HepG2 (cell line): ENCODE measurements around the gene UNCX. TPM values are rescaled to one million over a fixed set of nuclear protein-coding genes. Genes with fewer than 3 reads are reported as not detected.

Experiments used
- ATAC-seq: fragments of 200-7000 bp; cut with Tn5 transposase; 3 replicates; pipeline ENCODE4 v1.9.1; 2020; ENCODE audit warnings: mild to moderate bottlenecking, moderate library complexity
- BruUV-seq: library from RNA; stranded (reverse); fragments of 400-500 nt; replicated peaks from 2 replicates; lab custom pipeline; 2021; lab: Mats Ljungman, UMichigan
- CTCF ChIA-PET: fragments of 300-600 bp; formaldehyde crosslinking; extraction: SDS; loops from one replicate; lab custom pipeline; 2021; ENCODE audit warnings: low total read pairs, inconsistent platforms, low intra/inter-chr PET ratio; lab: Yijun Ruan, JAX
- POLR2A ChIA-PET: fragments of 350-600 bp; sonication (Branson Sonifier 250); formaldehyde crosslinking; loops from one replicate; lab custom pipeline; 2020; ENCODE audit warnings: antibody characterized with exemption, inconsistent platforms; lab: Yijun Ruan, JAX
- DNase-seq: peaks from one replicate; pipeline ENCODE4 v3.0.0-alpha.2; 2015; ENCODE audit warnings: low spot score
- FAIRE-seq: peaks from 3 replicates; lab custom pipeline; 2011; peaks lifted over from hg19 to GRCh38; lab: Jason Lieb, UNC
- H2AFZ ChIP-seq: one replicate; pipeline ENCODE4 v1.6.1; 2011; ENCODE audit warnings: low read length, inconsistent platforms
- H3K27ac ChIP-seq: fragments of 300-600 bp; 3 replicates; pipeline ENCODE4 v1.8.0; 2011; ENCODE audit warnings: mixed run types, mild to moderate bottlenecking, mixed read lengths, low read length, inconsistent platforms; ENCODE audit not compliant: insufficient read depth; ENCODE audit errors: extremely low read length
- H3K27me3 ChIP-seq, 2 experiments: fragments of 200-600 bp in 1 of 2; 2 replicates in 1 of 2; 3 replicates in 1 of 2; pipeline versions ENCODE4 v1.6.0 to v1.8.0; 2011; ENCODE audit warnings: low read length in 2 of 2, mild to moderate bottlenecking in 2 of 2, moderate library complexity in 2 of 2, inconsistent platforms in 1 of 2; ENCODE audit not compliant: insufficient read depth in 2 of 2, control insufficient read depth in 1 of 2
- H3K36me3 ChIP-seq, 2 experiments: fragments of 200-600 bp in 1 of 2; replicated peaks in 1 of 2; 2 replicates in 1 of 2; 3 replicates in 1 of 2; pipeline versions ENCODE4 v1.5.1 to v1.8.0; 2011; ENCODE audit warnings: low read length in 2 of 2, inconsistent platforms in 1 of 2; ENCODE audit not compliant: insufficient read depth in 2 of 2, control insufficient read depth in 1 of 2
- H3K4me1 ChIP-seq: 2 replicates; pipeline ENCODE4 v1.5.1; 2012; ENCODE audit warnings: low read length, inconsistent platforms; ENCODE audit not compliant: insufficient read depth
- H3K4me2 ChIP-seq: 2 replicates; pipeline ENCODE4 v1.6.0; 2011; ENCODE audit warnings: low read depth, low read length, inconsistent platforms
- H3K4me3 ChIP-seq, 3 experiments: fragments of 200-600 bp in 1 of 3; sonication (generic), shearing (Covaris generic) in 1 of 3; replicated peaks in 1 of 3; 2 replicates each; pipeline ENCODE4 v1.5.1; 2011 to 2016; ENCODE audit warnings: low read length in 3 of 3, inconsistent platforms in 2 of 3, low read depth in 2 of 3, mild to moderate bottlenecking in 2 of 3, control low read depth in 1 of 3, mixed read lengths in 1 of 3; ENCODE audit not compliant: insufficient read depth in 1 of 3
- H3K79me2 ChIP-seq: one replicate; pipeline ENCODE4 v1.6.1; 2011; ENCODE audit warnings: low read length, inconsistent platforms; ENCODE audit not compliant: insufficient read depth
- H3K9ac ChIP-seq: 2 replicates; pipeline ENCODE4 v1.6.0; 2011; ENCODE audit warnings: mild to moderate bottlenecking, low read depth, low read length, inconsistent platforms; ENCODE audit not compliant: insufficient read depth
- H3K9me3 ChIP-seq: 2 replicates; pipeline ENCODE4 v1.5.1; 2012; ENCODE audit warnings: mild to moderate bottlenecking, low read length
- H4K20me1 ChIP-seq: 2 replicates; pipeline ENCODE4 v1.6.0; 2011; ENCODE audit warnings: inconsistent platforms, mild to moderate bottlenecking, low read length, moderate library complexity; ENCODE audit not compliant: insufficient read depth
- ARID4A ChIP-seq: sonication (generic); formaldehyde crosslinking; IDR thresholded peaks from 2 replicates; pipeline ENCODE4 v1.5.0; 2020; ENCODE audit warnings: mild to moderate bottlenecking, missing genetic modification reagents, borderline replicate concordance
- EHMT2 ChIP-seq: fragments of 200-600 bp; sonication (generic); IDR thresholded peaks from 2 replicates; pipeline ENCODE4 v1.7.0; 2017; ENCODE audit warnings: antibody characterized with exemption, low read depth, low read length, borderline replicate concordance
- ELK4 ChIP-seq: sonication (generic); formaldehyde crosslinking; IDR thresholded peaks from 2 replicates; pipeline ENCODE4 v1.9.0; 2021; ENCODE audit warnings: missing genetic modification reagents, borderline replicate concordance
- KDM5B ChIP-seq: sonication (generic); formaldehyde crosslinking; IDR thresholded peaks from 2 replicates; pipeline ENCODE4 v1.4.0; 2020; ENCODE audit warnings: missing genetic modification reagents, mild to moderate bottlenecking, borderline replicate concordance
- RAD21 ChIP-seq: fragments of 450-650 bp; formaldehyde crosslinking; IDR thresholded peaks from 2 replicates; pipeline ENCODE4 v1.5.0; 2020; ENCODE audit warnings: mild to moderate bottlenecking
- RFX3 ChIP-seq: IDR thresholded peaks from 2 replicates; pipeline ENCODE4 v1.6.1; 2016; ENCODE audit warnings: missing biosample characterization, missing genetic modification reagents
- YEATS2 ChIP-seq: sonication (generic); formaldehyde crosslinking; IDR thresholded peaks from 2 replicates; pipeline ENCODE4 v1.4.0; 2020; ENCODE audit warnings: missing genetic modification reagents, borderline replicate concordance
- ZFP36L1 ChIP-seq: sonication (generic); formaldehyde crosslinking; IDR thresholded peaks from 2 replicates; pipeline ENCODE4 v1.8.0; 2022; ENCODE audit warnings: mild to moderate bottlenecking, missing genetic modification reagents, moderate library complexity
- ZNF224 ChIP-seq: sonication (generic); formaldehyde crosslinking; IDR thresholded peaks from 2 replicates; pipeline ENCODE4 v1.5.0; 2020; ENCODE audit warnings: mild to moderate bottlenecking, missing genetic modification reagents
- ZNF329 ChIP-seq: sonication (generic); formaldehyde crosslinking; IDR thresholded peaks from 2 replicates; pipeline ENCODE4 v1.9.0; 2021; ENCODE audit warnings: low read depth, mild to moderate bottlenecking, missing genetic modification reagents
- WGBS: methylation state at CpG from one replicate; pipeline ENCODE4 v1.1.6; 2017; ENCODE audit warnings: low lambda C conversion rate; 5-methylcytosine and 5-hydroxymethylcytosine counted together
- in situ Hi-C: cut with HindIII; loops from 2 replicates; pipeline ENCODE4 v1.10.0; 2017; ENCODE audit warnings: low pct_unique_long_range_greater_than_20kb; ENCODE audit not compliant: extremely low pct_ligation_motif_present
- intact Hi-C: fragments of 100-400 bp; cut with micrococcal nuclease; formaldehyde crosslinking; loops from one replicate; pipeline ENCODE4 v1.10.0; 2022; ENCODE audit not compliant: unreplicated experiment
- polyA plus RNA-seq, 8 experiments: library from polyadenylated mRNA; depleted of rRNA in 3 of 8; stranded (reverse) in 7 of 8; unstranded in 1 of 8; fragments of >200 nt; fragmentation: Illumina TruSeq in 4 of 8; extraction: Trizol in 4 of 8; gene quantifications; 2 replicates each; pipeline versions ENCODE4 v1.2.1 to v1.2.3, GENCODE V29; 2011 to 2016; ENCODE audit warnings: low read depth in 4 of 8, missing spikeins in 1 of 8, mixed read lengths in 1 of 8; ENCODE audit not compliant: insufficient read depth in 1 of 8
- total RNA-seq, 5 experiments: library from RNA; depleted of rRNA; stranded (reverse); fragments of >200 nt; fragmentation: Illumina TruSeq; extraction: Trizol; gene quantifications; 2 replicates each; pipeline ENCODE4 v1.2.3, GENCODE V29; 2016; ENCODE audit warnings: low read depth in 1 of 5
- TF ChIP-seq, protein P1 (sequence below): sonication (generic); formaldehyde crosslinking; IDR thresholded peaks from 2 replicates; pipeline ENCODE4 v1.4.0; 2020; ENCODE audit warnings: missing genetic modification reagents, borderline replicate concordance
- TF ChIP-seq, protein P2 (sequence below): sonication (generic); formaldehyde crosslinking; IDR thresholded peaks from 2 replicates; pipeline ENCODE4 v1.4.0; 2020; ENCODE audit warnings: low read depth, mild to moderate bottlenecking, missing genetic modification reagents

Gene UNCX
- total and polyA plus RNA-seq, 2 of the 13 experiments (the other 11 are each of a cell fraction or from before 2014, with no cell fraction given) = not detected

DNA sequence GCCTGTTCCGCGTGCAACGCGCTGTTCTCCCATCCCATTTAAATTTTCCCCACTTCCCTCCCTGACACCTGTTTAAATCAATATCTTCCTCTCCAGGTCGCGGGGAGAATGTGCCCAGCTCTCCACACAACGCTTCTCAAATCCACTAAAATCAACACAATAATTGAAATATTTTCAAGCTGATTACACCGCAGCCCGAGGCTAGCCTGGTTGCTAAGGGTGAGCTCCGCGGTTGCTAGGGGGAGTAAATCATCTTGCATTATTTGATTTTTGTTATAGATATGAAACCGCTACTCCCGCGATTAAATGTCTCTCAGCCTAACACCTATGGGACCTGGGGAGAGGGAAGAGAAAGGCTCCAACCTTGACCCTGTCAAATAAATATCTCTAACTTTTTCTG is 36.2 kb downstream of the UNCX start:
- no peaks in the 10 kb centered on the region for H3K79me2 ChIP-seq
- DNase-seq (no peak), ATAC-seq (no peak), FAIRE-seq (no peak)
- peaks cover 13 to 70% of the 10 kb centered on the region in 2 experiments; a peak in 3 of 5 replicates for H3K27me3 ChIP-seq
- ChIA-PET POLR2A (no interaction called here), CTCF (no interaction called here)
- no peak overlapping the region for H3K4me3 ChIP-seq
- no TSS peak for BruUV-seq
- no peak overlapping the region for H3K27ac ChIP-seq
- no peaks in the 10 kb centered on the region for H3K36me3 ChIP-seq
- H3K4me2 ChIP-seq = no peak overlapping the region
- no peaks in the 10 kb centered on the region; the same call in 1 of the 2 replicates for H3K9me3 ChIP-seq
- WGBS = 29% methylated on average over 14 of the region's 14 CpGs
- no peak overlapping the region for H3K9ac ChIP-seq
- intact Hi-C loops = no loop called here
- in situ Hi-C loops = no loop called here
- H4K20me1 ChIP-seq = no peaks in the 10 kb centered on the region
- H2AFZ ChIP-seq = no peak overlapping the region
- H3K4me1 ChIP-seq = no peaks in the 10 kb centered on the region
- no peak for TF ChIP-seq YEATS2 (CRISPR knock-in tag)
- no peak for TF ChIP-seq RFX3 (CRISPR knock-in tag)
- no peak for TF ChIP-seq RAD21 (CRISPR knock-in tag)
- TF ChIP-seq EHMT2 = no peak
- TF ChIP-seq, protein P1, sequence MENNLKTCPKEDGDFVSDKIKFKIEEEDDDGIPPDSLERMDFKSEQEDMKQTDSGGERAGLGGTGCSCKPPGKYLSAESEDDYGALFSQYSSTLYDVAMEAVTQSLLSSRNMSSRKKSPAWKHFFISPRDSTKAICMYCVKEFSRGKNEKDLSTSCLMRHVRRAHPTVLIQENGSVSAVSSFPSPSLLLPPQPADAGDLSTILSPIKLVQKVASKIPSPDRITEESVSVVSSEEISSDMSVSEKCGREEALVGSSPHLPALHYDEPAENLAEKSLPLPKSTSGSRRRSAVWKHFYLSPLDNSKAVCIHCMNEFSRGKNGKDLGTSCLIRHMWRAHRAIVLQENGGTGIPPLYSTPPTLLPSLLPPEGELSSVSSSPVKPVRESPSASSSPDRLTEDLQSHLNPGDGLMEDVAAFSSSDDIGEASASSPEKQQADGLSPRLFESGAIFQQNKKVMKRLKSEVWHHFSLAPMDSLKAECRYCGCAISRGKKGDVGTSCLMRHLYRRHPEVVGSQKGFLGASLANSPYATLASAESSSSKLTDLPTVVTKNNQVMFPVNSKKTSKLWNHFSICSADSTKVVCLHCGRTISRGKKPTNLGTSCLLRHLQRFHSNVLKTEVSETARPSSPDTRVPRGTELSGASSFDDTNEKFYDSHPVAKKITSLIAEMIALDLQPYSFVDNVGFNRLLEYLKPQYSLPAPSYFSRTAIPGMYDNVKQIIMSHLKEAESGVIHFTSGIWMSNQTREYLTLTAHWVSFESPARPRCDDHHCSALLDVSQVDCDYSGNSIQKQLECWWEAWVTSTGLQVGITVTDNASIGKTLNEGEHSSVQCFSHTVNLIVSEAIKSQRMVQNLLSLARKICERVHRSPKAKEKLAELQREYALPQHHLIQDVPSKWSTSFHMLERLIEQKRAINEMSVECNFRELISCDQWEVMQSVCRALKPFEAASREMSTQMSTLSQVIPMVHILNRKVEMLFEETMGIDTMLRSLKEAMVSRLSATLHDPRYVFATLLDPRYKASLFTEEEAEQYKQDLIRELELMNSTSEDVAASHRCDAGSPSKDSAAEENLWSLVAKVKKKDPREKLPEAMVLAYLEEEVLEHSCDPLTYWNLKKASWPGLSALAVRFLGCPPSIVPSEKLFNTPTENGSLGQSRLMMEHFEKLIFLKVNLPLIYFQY (CRISPR knock-in tag) = no peak
- TF ChIP-seq ARID4A (CRISPR knock-in tag) = no peak
- TF ChIP-seq, protein P2, sequence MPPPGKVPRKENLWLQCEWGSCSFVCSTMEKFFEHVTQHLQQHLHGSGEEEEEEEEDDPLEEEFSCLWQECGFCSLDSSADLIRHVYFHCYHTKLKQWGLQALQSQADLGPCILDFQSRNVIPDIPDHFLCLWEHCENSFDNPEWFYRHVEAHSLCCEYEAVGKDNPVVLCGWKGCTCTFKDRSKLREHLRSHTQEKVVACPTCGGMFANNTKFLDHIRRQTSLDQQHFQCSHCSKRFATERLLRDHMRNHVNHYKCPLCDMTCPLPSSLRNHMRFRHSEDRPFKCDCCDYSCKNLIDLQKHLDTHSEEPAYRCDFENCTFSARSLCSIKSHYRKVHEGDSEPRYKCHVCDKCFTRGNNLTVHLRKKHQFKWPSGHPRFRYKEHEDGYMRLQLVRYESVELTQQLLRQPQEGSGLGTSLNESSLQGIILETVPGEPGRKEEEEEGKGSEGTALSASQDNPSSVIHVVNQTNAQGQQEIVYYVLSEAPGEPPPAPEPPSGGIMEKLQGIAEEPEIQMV (CRISPR knock-in tag) = no peak
- no peak for TF ChIP-seq KDM5B
- no peak for TF ChIP-seq ZNF329 (CRISPR knock-in tag)
- TF ChIP-seq ZFP36L1 (CRISPR knock-in tag) = no peak
- TF ChIP-seq ZNF224 (CRISPR knock-in tag) = no peak
- TF ChIP-seq ELK4 (CRISPR knock-in tag) = no peak
